Measurements from ENCODE around the gene TSPAN13.

Gene TSPAN13
- total RNA-seq, result 0.24 to 0.42 reads per million in 2 donors

DNA sequence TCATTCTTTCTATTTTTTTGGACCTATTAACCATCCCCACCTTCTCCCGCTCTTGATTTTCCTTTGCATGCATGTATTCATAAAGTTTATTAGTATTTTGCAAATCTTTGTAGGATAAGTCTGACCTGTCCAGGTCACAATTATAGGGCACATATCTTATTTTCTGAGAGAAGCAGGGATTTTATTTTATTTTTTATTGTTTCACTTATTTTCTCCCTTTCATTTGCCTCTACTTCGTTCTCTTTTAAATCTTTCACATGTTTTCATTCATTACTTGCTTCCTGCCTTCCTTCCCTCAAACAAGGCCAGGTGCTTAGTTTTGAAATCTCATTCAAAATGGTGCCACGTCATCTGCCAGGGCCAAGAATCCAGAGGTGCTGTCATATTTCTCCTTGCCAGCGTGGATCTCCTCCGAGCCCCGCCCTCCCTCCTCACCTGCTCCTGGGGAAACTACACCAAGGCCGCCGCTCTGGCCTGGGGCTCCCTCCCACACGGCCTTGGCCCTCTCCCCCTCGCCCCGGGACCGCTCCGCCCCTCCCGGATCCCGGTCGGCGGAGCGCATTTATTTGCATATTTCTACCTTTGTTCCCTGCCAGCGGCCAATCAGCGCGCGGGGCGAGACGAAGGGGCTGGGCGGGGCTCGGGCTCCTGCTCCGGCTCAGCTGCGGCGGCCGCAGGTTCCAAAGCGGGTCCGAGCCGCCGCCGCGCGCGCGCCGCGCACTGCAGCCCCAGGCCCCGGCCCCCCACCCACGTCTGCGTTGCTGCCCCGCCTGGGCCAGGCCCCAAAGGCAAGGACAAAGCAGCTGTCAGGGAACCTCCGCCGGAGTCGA is at the start of gene TSPAN13:
Gene TSPAN13 (plus strand): TSS at position 654 of the 830 bp plus-strand sequence. CDS start 213 bp downstream, outside the sequence.
- peak; percentile 20 for DNase-seq

DNA sequence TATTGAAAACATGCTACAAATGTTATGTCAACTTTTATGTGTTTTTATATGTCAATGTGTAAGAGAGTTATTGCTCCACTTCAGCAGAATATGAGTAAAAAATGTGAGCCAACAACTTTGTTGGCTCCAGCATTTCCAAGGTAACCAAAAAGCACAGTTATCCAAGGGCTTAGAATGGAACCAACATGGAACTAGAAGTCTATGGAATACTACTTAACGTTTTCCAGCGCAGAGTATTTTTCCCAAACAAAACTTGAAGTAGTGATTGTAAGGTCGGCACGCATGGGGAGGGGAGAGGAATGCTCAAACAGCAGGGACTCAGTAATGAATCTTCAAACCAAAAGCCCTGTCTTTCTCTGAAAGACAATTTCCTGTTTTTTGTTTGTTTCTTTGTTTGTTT is 45.0 kb upstream of the TSPAN13 start:
- no peak for DNase-seq

DNA sequence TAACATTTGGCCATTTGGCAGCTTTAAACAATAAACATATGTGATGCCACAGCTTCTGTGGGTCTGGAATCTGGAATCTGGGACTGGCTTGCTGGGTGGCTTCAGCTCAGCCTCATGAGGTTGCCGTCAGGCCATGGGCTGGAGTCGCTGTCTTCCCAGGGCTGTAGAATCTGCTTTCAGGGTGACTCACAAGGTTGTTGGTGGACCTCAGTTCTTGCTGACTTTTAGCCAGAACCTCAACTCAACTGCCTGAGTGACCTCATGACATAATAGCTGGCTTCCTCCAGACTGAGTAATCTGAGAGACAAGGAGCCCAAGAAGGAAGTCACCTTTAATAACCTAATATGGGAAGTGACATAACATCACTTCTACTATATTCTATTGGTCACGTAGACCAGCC is 44.6 kb upstream of the TSPAN13 start:
- no peak for DNase-seq

DNA sequence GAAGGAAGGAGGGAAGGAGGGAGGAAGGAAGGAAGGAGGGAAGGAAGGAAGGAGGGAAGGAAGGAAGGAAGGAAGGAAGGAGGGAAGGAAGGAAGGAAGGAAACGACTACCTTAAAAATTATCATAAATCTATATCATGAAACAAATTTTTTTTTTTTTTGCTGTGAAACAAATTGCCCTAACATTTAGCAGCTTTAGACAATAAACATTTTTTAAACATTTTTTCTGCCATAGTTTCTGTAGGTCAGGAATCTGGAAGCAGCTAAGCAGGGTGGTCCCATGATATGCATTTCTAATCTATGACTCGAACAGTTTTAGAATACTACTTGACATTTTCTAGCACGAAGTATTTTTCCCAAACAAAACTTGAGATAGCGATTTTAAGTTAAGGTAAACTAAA is 42.9 kb upstream of the TSPAN13 start:
- DNase-seq, result no peak

DNA sequence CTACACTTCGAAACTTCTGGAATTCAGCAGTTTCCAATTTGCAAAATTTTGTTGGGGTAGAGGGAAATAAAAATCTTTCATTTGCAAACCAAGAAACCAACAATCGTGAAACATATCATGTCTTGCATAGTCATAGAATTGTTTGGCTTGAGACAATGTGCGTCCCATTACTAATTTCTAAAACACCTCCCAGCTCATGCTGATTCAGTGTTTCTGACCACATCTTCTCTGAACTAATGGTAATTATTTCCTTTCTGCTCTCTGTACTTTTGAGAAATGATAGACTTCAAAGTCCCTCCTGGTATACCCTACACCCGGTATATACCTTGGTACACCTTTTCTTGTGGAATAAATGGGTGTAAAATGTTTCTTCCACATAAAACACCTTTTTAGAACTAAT is 41.8 kb upstream of the TSPAN13 start:
- DNase-seq, result no peak

DNA sequence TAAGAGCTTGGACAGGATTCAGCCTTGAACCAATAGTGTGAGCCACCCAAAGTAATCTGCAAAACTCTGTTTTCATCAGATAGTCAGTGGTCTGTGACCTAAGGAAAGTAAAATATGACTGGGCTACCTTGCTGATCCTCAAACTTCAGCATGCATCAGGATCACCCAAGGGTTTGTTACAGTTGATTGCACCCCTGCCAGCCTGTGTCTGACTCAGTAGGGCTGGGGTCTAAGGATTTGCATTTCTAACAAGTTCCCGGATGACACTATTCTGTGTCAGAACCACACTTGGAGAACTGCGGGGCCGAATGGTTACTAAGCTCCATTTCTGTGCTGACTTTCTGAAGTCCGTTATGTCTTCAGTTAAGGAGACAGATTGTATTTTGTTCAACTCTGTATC is 40.6 kb upstream of the TSPAN13 start:
- DNase-seq, result no peak

DNA sequence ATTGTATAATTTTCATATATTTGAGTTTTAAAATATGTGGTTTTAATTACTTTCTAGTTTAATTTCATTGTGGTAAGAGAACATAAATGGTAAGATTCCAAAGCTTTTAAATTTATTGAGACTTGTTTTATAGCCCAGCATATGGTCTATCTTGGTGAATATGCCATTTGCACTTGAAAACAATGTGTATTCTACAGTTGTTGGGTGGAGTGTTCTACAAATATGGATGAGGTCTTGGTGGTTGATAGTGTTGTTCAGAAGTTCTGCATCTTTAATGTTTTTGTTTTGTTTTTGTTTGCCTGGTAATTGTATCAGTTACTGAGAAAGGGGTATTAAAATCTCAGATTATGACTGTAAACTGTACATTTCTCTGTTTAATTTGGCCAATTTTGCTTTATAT is 37.6 kb upstream of the TSPAN13 start:
- no peak for DNase-seq

DNA sequence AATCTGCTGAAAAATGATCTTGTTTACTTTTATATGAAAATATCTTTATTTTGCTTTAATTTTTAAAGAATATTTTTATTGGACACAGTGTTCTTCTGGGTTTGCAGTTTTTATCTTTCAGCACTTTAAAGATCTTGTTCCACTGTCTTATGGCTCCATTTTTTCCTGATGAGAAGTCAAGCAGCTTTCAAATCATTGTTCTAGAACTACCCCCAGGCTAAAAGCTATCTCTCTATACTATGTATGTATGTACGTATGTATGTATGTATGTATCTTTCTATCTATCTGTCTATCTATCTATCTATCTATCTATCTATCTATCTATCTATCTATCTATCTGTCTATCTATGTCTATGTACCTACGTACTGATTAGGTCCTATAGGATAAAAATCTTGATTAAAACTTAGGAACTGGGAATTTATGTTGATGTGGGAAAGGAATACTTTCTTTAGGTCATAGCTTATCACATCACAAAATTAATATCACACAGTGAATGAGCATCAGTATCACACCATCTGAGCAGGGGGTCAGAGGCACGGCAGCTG is 35.4 kb upstream of the TSPAN13 start:
- DNase-seq, result no peak

DNA sequence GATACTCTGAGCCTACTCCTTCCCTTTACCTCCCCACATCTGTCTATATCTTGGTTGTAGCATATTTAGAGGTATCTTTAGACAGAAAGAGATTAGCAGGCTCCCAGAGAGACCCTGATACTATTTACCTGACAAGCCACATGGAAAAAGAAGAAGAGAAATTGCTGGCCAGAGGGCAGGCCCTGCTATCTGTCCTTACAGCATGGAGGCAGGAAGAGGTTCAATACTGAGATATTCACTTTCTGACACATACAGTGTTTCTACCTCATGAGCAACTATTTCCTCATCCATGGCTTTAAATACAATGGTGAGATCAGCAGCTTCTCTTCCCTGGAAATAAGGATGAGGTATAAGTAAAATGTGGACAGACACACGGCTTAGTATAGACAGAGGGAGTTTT is 33.9 kb upstream of the TSPAN13 start:
- no peak for DNase-seq

DNA sequence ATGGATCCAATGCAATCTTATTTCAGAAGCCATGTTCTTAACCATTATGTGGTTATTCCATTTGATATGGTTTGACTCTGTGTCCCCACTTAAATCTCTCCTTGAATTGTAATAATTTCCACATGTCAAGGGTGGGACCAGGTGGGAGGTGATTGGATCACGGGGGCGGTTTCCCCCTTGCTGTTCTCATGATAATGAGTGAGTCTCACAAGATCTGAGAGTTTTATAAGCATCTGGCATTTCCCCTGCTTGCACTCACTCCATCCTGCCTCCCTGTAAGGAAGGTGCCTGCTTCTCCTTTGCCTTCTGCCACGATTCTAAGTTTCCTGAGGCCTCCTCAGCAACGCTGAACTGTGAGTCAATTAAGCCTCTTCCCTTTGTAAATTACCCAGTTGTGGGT is 32.0 kb upstream of the TSPAN13 start:
- no peak for DNase-seq

DNA sequence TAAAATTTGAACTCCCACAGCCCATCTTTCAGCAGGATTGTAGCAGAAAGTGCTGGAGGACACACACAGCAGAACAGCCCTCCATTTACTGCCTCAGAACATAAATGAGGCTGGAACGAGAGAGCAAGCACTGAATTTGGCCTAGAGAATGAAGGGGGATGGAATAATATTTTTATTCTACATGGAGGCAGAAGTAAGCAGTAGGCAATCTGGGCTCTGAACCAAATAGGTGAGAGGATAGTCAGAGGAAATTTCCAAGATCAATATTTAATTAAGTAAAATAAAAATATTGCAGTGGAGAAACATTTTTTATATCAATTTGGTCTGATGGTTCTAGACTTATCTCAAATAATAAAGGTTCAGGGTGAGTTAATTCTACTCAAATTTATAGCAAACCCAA is 29.2 kb upstream of the TSPAN13 start:
- no peak for DNase-seq

DNA sequence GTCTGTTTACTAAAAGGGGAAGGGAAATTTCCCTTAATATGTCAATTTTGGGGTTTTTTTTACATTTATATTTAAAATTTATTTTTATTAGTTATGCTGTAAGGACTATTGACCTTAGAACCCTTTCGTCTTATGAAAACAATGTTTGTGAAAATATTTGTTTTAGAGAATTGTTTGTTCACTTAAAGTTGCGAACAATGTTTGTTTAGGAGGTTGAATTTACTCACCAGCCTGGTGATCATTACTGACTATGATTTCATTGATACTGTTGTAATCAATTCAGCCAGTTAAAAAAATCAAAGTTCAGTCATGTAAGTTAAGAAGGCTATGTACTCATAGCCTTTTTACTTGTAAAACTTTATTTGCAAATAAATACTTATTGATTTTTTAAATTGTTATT is 27.4 kb upstream of the TSPAN13 start:
- DNase-seq, result no peak

DNA sequence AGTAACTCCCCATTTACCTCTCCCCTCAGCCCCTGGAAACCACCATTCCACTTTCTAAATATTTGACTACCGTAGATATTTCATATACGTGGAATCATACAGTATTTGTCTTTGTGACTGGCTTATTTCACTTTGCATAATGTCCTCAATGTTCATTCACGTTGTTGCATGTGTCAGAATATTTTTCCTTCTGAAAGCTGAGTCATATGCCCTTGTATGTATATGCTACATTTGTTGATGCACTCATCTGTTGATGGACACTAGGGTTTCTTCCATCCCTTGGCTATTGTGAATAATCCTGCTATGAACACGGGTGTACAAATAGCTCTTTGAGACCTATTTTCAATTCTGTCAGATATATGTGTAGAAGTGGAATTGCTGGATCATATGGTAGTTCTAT is 25.8 kb upstream of the TSPAN13 start:
- no peak for DNase-seq

DNA sequence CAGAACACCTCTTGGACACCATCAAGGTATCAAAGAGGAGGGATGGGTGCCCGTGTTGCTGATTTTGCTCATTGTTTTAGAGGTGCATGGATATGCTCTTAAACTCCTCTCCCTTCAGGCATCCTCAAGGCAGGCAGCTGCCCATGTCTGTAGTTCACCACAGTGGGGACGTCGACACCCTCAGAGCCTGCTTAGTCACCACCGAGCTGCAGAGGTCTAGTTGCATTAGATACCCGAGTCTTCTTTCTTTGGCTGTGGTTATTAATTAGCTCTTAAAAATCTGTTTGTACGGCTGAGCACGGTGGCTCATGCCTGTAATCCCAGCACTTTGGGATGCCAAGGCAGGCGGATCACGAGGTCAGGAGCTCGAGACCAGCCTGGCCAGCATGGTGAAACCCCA is 24.7 kb upstream of the TSPAN13 start:
- no peak for DNase-seq

DNA sequence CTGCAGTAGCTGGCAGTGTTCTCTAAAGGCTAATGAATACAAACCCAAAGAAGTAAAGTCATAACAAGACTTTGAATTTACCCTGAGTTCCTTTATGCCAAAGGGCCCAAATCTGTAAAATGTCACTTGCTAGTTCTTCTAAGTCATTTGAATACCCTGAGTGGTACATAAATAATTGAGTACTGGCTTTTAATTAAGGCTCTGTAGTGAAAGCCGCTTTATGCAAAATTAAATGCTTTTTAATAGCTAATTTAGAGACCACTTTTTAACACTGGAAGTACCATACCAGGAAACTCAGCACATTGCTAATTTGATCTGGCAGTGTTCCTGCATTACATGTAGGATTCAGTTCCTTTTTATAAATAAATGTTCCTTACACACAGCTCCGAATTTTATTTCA is 24.0 kb upstream of the TSPAN13 start:
- no peak for DNase-seq

DNA sequence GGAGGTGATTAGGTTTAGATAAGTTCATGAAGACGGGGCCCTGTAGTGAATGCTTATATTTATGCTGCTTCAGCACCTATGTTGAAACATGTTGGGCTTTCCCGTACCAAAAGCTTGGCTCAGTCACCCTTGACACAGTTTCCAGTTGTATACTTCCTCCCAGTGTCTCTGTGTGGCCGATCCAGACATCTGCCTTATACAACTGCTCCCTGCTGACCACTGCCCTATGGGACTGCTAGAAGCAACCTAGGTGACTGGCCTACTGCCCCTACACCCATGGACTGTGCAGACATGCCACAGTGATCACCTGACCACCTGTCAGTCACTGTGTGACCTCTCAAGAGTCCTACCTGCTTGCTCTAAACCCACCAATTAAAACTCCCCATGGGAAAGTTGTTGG is 22.6 kb upstream of the TSPAN13 start:
- DNase-seq, result no peak

DNA sequence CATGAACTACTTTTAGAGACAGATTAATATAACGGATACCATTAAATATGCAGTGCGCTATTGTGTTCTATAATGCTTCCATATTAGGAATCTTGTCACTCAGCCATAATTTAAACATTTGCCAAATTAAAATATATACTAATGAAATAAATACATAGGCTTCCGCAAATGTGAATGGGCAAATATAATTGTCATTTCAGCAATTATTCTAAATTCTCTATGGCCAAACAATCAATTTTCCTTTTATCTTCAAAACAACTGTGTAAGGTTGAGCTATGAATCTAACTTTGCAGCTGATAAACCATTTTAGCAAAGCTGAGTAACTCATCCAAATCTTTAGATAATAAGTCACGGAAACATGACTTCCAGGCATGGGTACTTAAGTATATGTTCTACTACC is 20.7 kb upstream of the TSPAN13 start:
- no peak for DNase-seq

DNA sequence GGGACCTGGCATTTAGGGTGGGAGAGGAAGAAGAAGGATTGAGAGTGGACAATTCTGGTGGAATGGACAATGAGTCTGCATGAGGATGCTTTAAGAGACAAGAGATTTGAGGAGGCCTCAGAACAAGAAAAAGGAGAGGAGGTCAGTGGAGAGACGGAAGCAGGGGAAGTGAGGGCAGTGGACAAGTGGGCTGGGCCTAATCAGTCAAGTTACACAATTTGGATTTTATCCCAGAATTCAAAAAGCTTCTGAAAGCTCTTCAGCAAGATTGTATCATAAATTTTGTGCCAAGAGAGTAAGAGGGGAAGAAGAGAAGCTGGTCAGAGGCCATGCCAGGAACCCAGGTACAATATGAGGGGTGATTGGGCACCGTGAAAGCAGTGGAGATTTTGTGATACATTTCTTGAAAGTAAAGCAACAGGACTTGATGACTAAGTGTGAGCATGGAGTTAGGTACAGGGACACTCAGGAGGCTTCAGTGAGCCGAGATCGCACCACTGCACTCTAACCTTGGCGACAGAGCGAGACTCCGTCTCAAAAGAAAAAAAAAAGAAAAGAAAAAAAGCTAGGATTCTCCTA is 19.3 kb upstream of the TSPAN13 start:
- DNase-seq, result no peak

DNA sequence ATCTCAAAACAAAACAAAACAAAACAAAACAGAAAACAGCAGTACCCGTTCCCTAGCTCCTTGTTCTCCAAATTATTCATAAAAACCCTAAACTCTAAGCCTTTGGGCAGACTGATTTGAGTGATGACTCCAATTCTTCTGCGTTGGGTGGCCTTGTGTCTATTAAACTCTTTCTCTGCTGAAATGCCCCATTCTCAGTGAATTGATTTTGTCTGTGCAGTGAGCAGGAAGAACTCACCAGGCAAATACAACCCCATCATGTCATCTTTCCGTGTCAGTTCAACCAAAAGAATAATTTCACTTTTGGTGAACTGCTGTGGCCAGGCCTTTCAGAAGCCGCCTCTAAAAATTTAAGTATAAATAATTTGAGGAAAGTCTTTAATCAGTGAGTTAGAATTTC is 18.5 kb upstream of the TSPAN13 start:
- no peak for DNase-seq

DNA sequence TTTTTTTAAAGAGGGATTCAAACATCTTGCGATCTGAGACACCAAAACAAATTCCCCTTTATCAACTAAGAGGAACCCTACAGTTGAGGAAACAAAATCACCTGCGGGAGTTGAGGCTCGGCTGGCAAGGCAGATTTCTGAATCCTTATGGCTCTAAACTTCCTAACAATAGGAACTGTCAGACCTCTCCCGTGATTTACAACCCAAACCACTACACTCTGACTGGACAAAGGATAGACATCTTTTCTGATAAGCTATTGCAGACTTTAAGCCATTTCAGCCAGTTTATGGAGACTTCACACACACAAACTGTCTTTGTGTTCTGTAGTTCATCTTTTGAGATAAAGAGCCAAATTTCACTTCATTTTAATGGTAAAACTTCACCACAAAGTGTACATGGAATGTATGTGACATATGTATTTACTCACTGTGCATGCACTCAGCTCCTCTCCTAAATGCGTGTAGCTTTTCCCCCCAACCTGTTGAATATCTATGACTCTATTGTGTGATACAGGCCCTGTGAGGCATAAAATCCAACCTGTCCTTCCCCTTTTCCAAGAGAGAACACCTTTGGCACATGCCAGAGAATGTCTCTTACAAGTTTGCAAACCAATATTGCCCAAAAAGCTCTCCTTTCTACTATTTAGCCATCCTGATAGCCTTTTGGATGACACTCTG is 15.4 kb upstream of the TSPAN13 start:
- DNase-seq, result no peak

DNA sequence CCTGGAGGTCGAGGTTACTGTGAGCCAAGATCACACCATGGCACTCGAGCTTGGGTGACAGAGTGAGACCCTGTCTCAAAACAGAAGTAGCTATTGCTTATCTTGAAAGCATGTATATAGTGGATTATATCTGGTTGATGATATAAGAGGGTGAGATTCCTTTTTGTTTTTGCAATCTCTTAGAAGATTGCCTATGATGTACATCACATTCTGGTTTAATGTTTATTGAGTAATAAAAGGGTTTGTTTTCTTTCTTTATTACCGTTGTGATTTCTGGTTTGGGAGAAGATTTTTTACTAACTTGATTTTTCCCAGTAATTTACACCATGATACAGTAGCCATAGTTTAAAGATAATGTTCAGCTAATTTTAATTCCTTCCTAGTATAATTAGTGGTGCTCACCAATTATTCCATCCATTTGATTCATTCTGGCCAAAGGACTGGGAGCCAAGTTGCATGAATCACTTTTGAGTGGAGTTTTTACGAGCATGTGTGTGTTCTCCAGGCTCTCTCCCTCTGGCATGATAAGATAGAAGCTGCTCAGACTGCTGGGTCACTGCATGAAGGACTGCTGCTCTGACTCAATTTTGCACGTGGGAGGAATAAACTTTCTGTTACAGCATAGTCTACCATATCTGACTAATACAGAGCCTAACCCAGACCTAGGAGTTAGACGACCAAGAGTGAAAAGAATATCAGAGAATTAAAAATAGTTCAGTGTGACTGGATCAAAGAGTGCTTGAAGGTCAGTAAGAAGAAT is 13.5 kb upstream of the TSPAN13 start:
- DNase-seq, result no peak

DNA sequence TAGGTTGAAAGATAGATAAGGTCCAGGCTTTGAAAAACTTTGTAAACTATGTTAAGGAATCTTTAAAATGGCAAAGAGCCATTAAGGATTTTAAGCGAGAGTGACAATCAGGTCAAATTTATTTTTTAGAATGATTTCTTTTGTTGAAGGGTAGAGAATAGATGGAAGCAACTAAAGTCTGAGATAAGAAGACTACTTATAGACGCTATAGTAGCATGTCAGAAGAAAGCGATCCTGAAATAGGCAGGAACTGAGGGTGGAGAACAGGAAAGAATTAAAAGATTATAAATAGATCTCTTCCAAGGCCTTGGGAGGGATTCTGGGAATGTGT is 13.0 kb upstream of the TSPAN13 start:
- DNase-seq, result no peak

DNA sequence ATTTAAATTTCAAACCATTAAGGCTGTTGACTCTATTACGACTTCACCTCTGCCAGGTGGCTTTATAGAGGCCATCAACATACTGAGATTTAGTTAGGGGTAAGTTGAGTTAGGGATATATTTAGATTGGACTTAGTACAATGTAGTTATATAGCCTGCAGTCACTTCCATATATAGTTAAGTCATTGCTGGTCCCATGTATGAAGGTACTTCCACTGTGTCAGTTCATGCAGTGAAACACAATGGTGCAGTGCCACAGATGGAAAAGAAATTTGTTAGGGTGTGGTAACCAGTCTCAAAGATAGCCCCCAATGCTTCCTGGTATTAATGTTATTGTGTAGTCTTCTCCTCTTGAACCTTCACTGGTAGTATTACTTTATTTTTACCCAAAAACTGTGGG is 12.6 kb upstream of the TSPAN13 start:
- DNase-seq, result no peak

Measured in T-helper 9 cell (primary cell).